ENCODE data around the gene GALNT9.

GRCh38 chr12:132173135-132174014 lies 156.0 kb downstream of the GALNT9 start:
- TF ChIP-seq, protein P1, sequence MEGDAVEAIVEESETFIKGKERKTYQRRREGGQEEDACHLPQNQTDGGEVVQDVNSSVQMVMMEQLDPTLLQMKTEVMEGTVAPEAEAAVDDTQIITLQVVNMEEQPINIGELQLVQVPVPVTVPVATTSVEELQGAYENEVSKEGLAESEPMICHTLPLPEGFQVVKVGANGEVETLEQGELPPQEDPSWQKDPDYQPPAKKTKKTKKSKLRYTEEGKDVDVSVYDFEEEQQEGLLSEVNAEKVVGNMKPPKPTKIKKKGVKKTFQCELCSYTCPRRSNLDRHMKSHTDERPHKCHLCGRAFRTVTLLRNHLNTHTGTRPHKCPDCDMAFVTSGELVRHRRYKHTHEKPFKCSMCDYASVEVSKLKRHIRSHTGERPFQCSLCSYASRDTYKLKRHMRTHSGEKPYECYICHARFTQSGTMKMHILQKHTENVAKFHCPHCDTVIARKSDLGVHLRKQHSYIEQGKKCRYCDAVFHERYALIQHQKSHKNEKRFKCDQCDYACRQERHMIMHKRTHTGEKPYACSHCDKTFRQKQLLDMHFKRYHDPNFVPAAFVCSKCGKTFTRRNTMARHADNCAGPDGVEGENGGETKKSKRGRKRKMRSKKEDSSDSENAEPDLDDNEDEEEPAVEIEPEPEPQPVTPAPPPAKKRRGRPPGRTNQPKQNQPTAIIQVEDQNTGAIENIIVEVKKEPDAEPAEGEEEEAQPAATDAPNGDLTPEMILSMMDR (IDR thresholded peaks at IDR 0.05) = no peak
- no peak for TF ChIP-seq EP300 (IDR thresholded peaks at IDR 0.05)

Data from ovary (tissue), 3 donors.